MM.1S (cell line): ENCODE data around the gene CACNB2.

Experiments used
- DNase-seq: peaks from one replicate; pipeline ENCODE4 v3.0.0-alpha.2; 2015
- H2AFZ ChIP-seq: fragments of 300-600 bp; sonication (generic); 2 replicates; pipeline ENCODE4 v1.6.0; 2016; ENCODE audit warnings: antibody characterized with exemption, low read length
- H3F3A ChIP-seq: fragments of 300-600 bp; sonication (generic); 2 replicates; pipeline ENCODE4 v1.6.1; 2016; ENCODE audit warnings: mild to moderate bottlenecking, antibody characterized with exemption, low read length, moderate library complexity, mixed read lengths; ENCODE audit not compliant: insufficient read depth
- H3K27ac ChIP-seq: fragments of 300-600 bp; sonication (generic); 2 replicates; pipeline ENCODE4 v1.5.1; 2016; ENCODE audit warnings: mild to moderate bottlenecking, low read length
- H3K27me3 ChIP-seq: fragments of 300-600 bp; sonication (generic); replicated peaks from 2 replicates; pipeline ENCODE4 v1.6.0; 2016; ENCODE audit warnings: low read length; ENCODE audit not compliant: insufficient read depth
- H3K36me3 ChIP-seq: fragments of 300-600 bp; sonication (generic); replicated peaks from 2 replicates; pipeline ENCODE4 v1.6.1; 2016; ENCODE audit warnings: mild to moderate bottlenecking, low read length, mixed read lengths; ENCODE audit not compliant: insufficient read depth
- H3K4me1 ChIP-seq: fragments of 300-600 bp; sonication (generic); 2 replicates; pipeline ENCODE4 v1.6.1; 2016; ENCODE audit warnings: low read length, mixed read lengths
- H3K4me2 ChIP-seq: fragments of 300-600 bp; sonication (generic); 2 replicates; pipeline ENCODE4 v1.6.0; 2016; ENCODE audit warnings: low read depth, low read length
- H3K4me3 ChIP-seq: fragments of 300-600 bp; sonication (generic); 2 replicates; pipeline ENCODE4 v1.5.1; 2016; ENCODE audit warnings: low read length, mixed read lengths
- H3K79me2 ChIP-seq: fragments of 300-600 bp; sonication (generic); 2 replicates; pipeline ENCODE4 v1.6.1; 2016; ENCODE audit warnings: mixed run types, low read length, mixed read lengths
- H3K9ac ChIP-seq: fragments of 300-600 bp; sonication (generic); 2 replicates; pipeline ENCODE4 v1.6.1; 2016; ENCODE audit warnings: low read length, mixed read lengths
- H3K9me2 ChIP-seq: fragments of 300-600 bp; sonication (generic); replicated peaks from 2 replicates; pipeline ENCODE4 v1.6.1; 2016; ENCODE audit warnings: mild to moderate bottlenecking, low read length, mixed read lengths; ENCODE audit not compliant: insufficient read depth
- H3K9me3 ChIP-seq: fragments of 300-600 bp; sonication (generic); replicated peaks from 2 replicates; pipeline ENCODE4 v1.6.1; 2016; ENCODE audit warnings: mild to moderate bottlenecking, low read length, mixed read lengths; ENCODE audit not compliant: insufficient read depth
- H4K20me1 ChIP-seq: fragments of 300-600 bp; sonication (generic); 2 replicates; pipeline ENCODE4 v1.6.1; 2016; ENCODE audit warnings: mild to moderate bottlenecking, low read length, moderate library complexity, mixed read lengths; ENCODE audit not compliant: insufficient read depth
- CTCF ChIP-seq: fragments of 300-600 bp; sonication (generic); IDR thresholded peaks from 2 replicates; pipeline ENCODE4 v1.5.1; 2016; ENCODE audit warnings: antibody characterized with exemption, low read length, mixed read lengths
- EZH2 ChIP-seq: fragments of 300-600 bp; sonication (generic); optimal IDR thresholded peaks from 2 replicates; pipeline ENCODE3; 2017; ENCODE audit warnings: low read depth, mild to moderate bottlenecking, antibody characterized with exemption, low read length, mixed read lengths
- EZH2phosphoT487 ChIP-seq: fragments of 300-600 bp; sonication (generic); IDR thresholded peaks from 2 replicates; pipeline ENCODE4 v1.6.1; 2018; ENCODE audit warnings: antibody characterized with exemption, low read length

The CACNB2 gene

GRCh38 chr10:18563003-18563726 is 422.9 kb downstream of the CACNB2 start:
- Histone ChIP-seq H3K36me3 (no peaks in the 10 kb centered on the region), H3K4me1 (no peaks in the 10 kb centered on the region), H3K9me2 (no peaks in the 10 kb centered on the region), H2AFZ (no peak overlapping the region), H3K79me2 (no peaks in the 10 kb centered on the region), H3K4me3 (no peak overlapping the region), H4K20me1 (no peaks in the 10 kb centered on the region), H3K4me2 (no peak overlapping the region), H3K9ac (no peak overlapping the region), H3F3A (no peaks in the 10 kb centered on the region), H3K27me3 (no peaks in the 10 kb centered on the region), H3K9me3 (no peaks in the 10 kb centered on the region), H3K27ac (no peak overlapping the region)
- TF ChIP-seq CTCF = no peak
- no peak for TF ChIP-seq EZH2phosphoT487
- no peak for TF ChIP-seq EZH2
- no peak for DNase-seq

- Histone ChIP-seq H3K4me1 (no peaks in the 10 kb centered on the region), H3K27me3 (no peaks in the 10 kb centered on the region), H3K27ac (no peak overlapping the region), H4K20me1 (no peaks in the 10 kb centered on the region), H3F3A (no peaks in the 10 kb centered on the region), H3K4me3 (no peak overlapping the region), H3K9ac (no peak overlapping the region), H3K36me3 (no peaks in the 10 kb centered on the region), H2AFZ (no peak overlapping the region), H3K4me2 (no peak overlapping the region), H3K9me2 (no peaks in the 10 kb centered on the region), H3K79me2 (no peaks in the 10 kb centered on the region), H3K9me3 (no peaks in the 10 kb centered on the region)
- DNase-seq = no peak
- no peak for TF ChIP-seq CTCF
- no peak for TF ChIP-seq EZH2
Measured at GRCh38 chr10:18565006-18565405, 424.8 kb downstream of the CACNB2 start.

- H3K9me3 ChIP-seq = no peaks in the 10 kb centered on the region
- DNase-seq = no peak
Measured at GRCh38 chr10:18566177-18566576, 426.0 kb downstream of the CACNB2 start.

More at GRCh38 chr10:18566177-18566576, 426.0 kb downstream of the CACNB2 start:
- no peaks in the 10 kb centered on the region for H3K9me2 ChIP-seq
- no peaks in the 10 kb centered on the region for H3K27me3 ChIP-seq
- no peak for TF ChIP-seq CTCF
- no peak for TF ChIP-seq EZH2
- no peak for TF ChIP-seq EZH2phosphoT487
- H3K4me1 ChIP-seq = no peaks in the 10 kb centered on the region
- no peaks in the 10 kb centered on the region for H3K79me2 ChIP-seq
- no peaks in the 10 kb centered on the region for H4K20me1 ChIP-seq
- H3K4me2 ChIP-seq = no peak overlapping the region
- H3K36me3 ChIP-seq = no peaks in the 10 kb centered on the region
- no peak overlapping the region for H3K4me3 ChIP-seq
- no peaks in the 10 kb centered on the region for H3F3A ChIP-seq
- no peak overlapping the region for H2AFZ ChIP-seq
- H3K9ac ChIP-seq = no peak overlapping the region
- no peak overlapping the region for H3K27ac ChIP-seq
